Right renal pelvis (tissue), 4 donors: ENCODE measurements around the gene ADAM12. TPM values are rescaled to one million over a fixed set of nuclear protein-coding genes. Genes with fewer than 3 reads are reported as not detected.
A peak's percentile ranks its signal among the peaks of the same experiment; 100 is the strongest.
"Not testable (repeated sequence)": the region's sequence is repeated elsewhere in the genome, so short reads cannot be mapped to it uniquely, and the experiment has no call there.

Experiments
- DNase-seq, 4 donors: peaks; one replicate each; pipeline ENCODE4 v3.0.0-alpha.2; 2013; ENCODE audit warnings: low read depth in 4 of 4, low spot score in 3 of 4, missing footprints in 1 of 4
- polyA plus RNA-seq, 4 donors: library from polyadenylated mRNA; unstranded; fragments of 120-200 nt; gene quantifications; one replicate each; pipeline ENCODE4 v1.2.1, GENCODE V29; 2013; ENCODE audit not compliant: insufficient read length in 4 of 4

The ADAM12 gene
- polyA plus RNA-seq, 4 donors = 17.9 to 29.0 (median 27.5) TPM

- no peak for DNase-seq
Observed at GRCh38 chr10:126268013-126268920, 120.0 kb downstream of the ADAM12 start.

GRCh38 chr10:126264102-126265018 is 123.9 kb downstream of the ADAM12 start:
- DNase-seq = no peak

- no peak for DNase-seq
Observed at GRCh38 chr10:126263006-126263676, 125.1 kb downstream of the ADAM12 start.

GRCh38 chr10:126262233-126262838 is 125.9 kb downstream of the ADAM12 start:
- no peak for DNase-seq

GRCh38 chr10:126259760-126260479 is 128.4 kb downstream of the ADAM12 start:
- no peak for DNase-seq

- no peak for DNase-seq
Observed at GRCh38 chr10:126256864-126257263, 131.4 kb downstream of the ADAM12 start.

- no peak for DNase-seq
Observed at GRCh38 chr10:126255313-126255712, 133.0 kb downstream of the ADAM12 start.

GRCh38 chr10:126253611-126253998 is 134.7 kb downstream of the ADAM12 start:
- DNase-seq = no peak

- DNase-seq = peak in 2 of 4 donors; percentile 34 to 48
Observed at GRCh38 chr10:126252884-126253610, 135.2 kb downstream of the ADAM12 start.

- no peak for DNase-seq
Observed at GRCh38 chr10:126251778-126252407, 136.4 kb downstream of the ADAM12 start.

GRCh38 chr10:126250527-126251310 is 137.6 kb downstream of the ADAM12 start:
- DNase-seq = no peak

GRCh38 chr10:126250045-126250444 is 138.2 kb downstream of the ADAM12 start:
- no peak for DNase-seq

GRCh38 chr10:126247446-126247975 is 140.8 kb downstream of the ADAM12 start:
- DNase-seq = no peak

GRCh38 chr10:126246396-126246795 is 141.9 kb downstream of the ADAM12 start:
- DNase-seq = not testable (repeated sequence)

- DNase-seq = no peak
Observed at GRCh38 chr10:126245501-126245900, 142.8 kb downstream of the ADAM12 start.

GRCh38 chr10:126243971-126244370 is 144.3 kb downstream of the ADAM12 start:
- DNase-seq = no peak

GRCh38 chr10:126243306-126243705 is 145.0 kb downstream of the ADAM12 start:
- no peak for DNase-seq
